ENCODE measurements around the gene RALGAPA1.

Gene RALGAPA1

DNA sequence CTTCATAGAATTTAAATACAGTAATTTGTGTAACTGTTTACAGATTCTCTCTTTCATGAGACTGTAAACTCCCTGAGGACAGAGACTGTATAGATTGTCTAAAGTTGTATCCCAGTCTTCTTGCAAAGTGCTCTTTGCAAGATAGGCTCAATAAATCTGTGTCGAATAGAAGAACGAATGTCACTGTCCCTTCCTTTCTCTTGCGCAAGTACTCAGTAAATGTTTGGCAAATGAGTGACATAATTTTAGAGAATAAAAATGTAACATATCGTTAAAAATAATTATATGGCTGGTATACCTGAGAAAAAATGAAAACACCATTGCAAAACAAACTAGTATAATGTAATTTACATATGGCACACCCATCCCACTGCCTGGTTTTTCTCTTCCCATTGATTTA is 1.9 kb upstream of the RALGAPA1 start:
- no peak for DNase-seq
- H3K36me3 ChIP-seq = no peaks in the 10 kb centered on the region
- no peaks in the 10 kb centered on the region for H3K9me3 ChIP-seq
- TF ChIP-seq, protein P1, sequence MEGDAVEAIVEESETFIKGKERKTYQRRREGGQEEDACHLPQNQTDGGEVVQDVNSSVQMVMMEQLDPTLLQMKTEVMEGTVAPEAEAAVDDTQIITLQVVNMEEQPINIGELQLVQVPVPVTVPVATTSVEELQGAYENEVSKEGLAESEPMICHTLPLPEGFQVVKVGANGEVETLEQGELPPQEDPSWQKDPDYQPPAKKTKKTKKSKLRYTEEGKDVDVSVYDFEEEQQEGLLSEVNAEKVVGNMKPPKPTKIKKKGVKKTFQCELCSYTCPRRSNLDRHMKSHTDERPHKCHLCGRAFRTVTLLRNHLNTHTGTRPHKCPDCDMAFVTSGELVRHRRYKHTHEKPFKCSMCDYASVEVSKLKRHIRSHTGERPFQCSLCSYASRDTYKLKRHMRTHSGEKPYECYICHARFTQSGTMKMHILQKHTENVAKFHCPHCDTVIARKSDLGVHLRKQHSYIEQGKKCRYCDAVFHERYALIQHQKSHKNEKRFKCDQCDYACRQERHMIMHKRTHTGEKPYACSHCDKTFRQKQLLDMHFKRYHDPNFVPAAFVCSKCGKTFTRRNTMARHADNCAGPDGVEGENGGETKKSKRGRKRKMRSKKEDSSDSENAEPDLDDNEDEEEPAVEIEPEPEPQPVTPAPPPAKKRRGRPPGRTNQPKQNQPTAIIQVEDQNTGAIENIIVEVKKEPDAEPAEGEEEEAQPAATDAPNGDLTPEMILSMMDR (IDR thresholded peaks at IDR 0.05; ENCODE audit: low read depth, low read length) = no peak
- H3K4me3 ChIP-seq (ENCODE audit: low read depth, low read length) = no peak overlapping the region
- H3K27me3 ChIP-seq = no peaks in the 10 kb centered on the region
- H3K4me1 ChIP-seq = no peaks in the 10 kb centered on the region

DNA sequence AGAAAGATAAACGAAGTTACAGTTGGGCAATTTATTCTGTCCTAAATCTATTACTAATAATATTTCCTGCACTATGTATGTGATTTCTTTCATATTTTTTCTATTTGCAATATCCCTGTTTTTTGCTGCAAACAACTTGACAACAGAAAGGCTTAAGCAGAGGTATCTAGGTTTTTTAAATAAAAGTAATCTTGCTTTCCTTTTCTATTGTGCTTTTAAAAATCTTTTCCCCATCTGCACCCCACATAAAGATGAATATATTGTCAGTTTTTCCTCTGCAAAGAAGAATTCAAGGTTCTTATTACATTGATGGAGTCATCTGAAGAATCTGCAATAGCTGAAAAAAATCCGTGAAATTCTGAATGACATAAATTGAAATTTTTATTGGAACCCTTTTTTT is 502 bp upstream of the RALGAPA1 start:
- Histone ChIP-seq H3K27me3 (no peaks in the 10 kb centered on the region), H3K4me1 (no peaks in the 10 kb centered on the region), H3K4me3 (ENCODE audit: low read depth, low read length) (peak overlapping the region; percentile 20), H3K9me3 (no peaks in the 10 kb centered on the region), H3K36me3 (no peaks in the 10 kb centered on the region)
- no peak for DNase-seq
- TF ChIP-seq, protein P1 (IDR thresholded peaks at IDR 0.05; ENCODE audit: low read depth, low read length) = no peak

DNA sequence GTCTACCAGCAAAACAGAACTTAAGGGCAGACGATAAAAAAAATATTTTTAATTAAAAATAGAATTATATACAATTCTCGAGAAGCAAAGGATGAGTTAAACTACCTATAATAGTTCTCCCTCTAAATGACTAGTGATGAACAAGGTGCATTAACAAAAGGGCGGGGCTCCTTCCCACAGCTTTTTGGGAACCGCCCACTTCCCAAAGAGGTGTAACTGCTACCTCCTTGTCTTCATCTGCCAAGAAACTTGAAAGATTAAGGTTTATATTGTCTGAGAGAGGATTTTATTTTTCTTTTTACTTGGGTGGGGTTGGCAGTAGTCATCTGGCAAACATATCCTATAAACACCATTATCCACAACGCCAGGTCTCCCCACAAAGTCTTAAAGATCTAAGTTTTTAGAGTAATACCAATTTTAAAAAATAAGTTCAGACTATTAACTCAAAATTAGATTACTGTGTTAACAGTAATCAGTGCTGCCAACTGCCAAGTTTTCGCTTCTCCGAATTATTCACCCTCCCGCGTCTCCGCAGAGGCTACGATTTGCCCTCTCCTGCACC is 938 bp downstream of the RALGAPA1 start:
- no peak for DNase-seq
- H3K4me3 ChIP-seq (ENCODE audit: low read depth, low read length) = peak overlapping the region; percentile 88
- H3K27me3 ChIP-seq = no peaks in the 10 kb centered on the region
- TF ChIP-seq, protein P1 (IDR thresholded peaks at IDR 0.05; ENCODE audit: low read depth, low read length) = no peak
- peaks cover 3% of the 10 kb centered on the region; the same call in 1 of the 2 replicates for H3K36me3 ChIP-seq
- no peaks in the 10 kb centered on the region for H3K9me3 ChIP-seq
- no peaks in the 10 kb centered on the region for H3K4me1 ChIP-seq

DNA sequence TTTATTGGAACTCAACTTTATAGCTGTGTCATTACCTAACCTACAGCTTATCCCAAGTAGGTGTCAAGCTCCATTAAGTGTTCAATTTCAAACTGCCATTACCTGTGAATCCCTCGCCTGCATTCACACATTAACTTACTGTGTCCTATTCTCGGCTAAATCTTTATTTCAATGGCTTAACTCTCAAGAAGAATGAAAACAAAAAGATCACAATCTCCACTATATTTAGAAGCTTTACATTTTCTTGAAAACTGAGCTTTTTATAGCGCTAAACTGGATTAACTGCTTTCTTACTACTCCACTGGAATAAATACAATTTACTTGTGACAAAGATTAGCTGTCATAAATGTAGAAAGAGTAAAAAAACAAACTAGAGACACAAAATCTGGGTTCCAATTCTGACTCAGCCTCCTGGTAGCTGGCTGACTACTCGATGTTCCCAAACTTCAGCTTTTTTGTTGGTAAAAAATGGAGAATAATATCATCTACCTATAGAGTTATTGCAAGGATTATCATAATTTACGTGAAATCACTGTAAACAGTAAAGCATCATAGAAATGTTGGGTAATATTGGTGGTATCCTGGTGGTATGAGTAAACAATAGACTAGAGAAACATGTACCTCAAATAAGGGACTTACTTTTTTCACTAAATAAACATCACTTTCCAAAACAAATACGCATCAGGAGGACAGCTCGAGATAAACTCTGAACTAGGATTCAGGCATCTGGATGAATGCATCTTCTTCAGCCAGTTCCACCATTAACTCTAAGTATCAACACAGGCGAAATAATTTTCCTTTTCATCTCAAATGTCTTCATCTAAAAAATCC is 1.7 kb downstream of the RALGAPA1 start:
- no peak for DNase-seq
- no peaks in the 10 kb centered on the region for H3K27me3 ChIP-seq
- peak overlapping the region; percentile 88 for H3K4me3 ChIP-seq (ENCODE audit: low read depth, low read length)
- peaks cover 3% of the 10 kb centered on the region; the same call in 1 of the 2 replicates for H3K36me3 ChIP-seq
- no peaks in the 10 kb centered on the region for H3K4me1 ChIP-seq
- TF ChIP-seq, protein P1 (IDR thresholded peaks at IDR 0.05; ENCODE audit: low read depth, low read length) = no peak
- no peaks in the 10 kb centered on the region for H3K9me3 ChIP-seq

DNA sequence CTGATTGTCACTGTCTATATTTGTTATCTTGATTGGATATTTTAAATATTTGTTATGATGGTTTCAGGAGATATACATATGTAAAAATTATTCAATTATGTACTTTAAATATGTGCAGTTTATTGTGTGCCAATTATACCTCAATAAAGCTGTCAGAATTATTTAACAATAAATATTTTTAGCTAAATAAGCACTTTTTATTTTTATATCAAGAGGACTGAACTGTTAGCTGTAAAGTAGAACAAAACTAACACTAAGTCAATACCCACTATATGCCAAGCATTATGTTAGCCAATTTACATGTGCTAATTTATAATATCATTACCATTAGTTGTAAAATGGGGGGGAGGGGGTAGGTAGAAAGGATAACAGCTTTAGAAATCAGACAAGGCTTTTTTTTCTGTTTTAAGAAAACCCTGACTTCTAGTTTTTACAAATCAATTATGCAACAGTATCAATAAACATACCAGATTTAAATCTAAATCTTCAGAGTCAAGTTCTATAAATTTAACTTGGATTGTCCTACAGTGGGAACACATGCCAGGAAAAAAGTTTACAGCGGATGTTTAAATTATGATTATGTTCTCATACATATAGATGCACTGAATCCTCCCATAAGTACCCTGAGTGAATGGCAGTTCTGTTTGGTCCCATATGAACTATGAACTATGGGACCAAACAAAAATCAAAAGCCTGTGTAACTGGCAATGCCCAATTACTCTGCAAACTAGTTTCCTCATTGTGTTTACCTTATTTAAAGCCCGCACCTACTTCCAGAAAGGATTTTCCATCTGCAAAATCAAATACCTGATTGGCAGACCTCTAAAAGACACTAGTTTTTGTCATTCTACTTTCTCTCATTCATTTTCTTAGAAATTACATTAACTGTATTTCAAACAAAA is 2.8 kb downstream of the RALGAPA1 start:
- no peaks in the 10 kb centered on the region for H3K4me1 ChIP-seq
- H3K9me3 ChIP-seq = no peaks in the 10 kb centered on the region
- H3K36me3 ChIP-seq = peaks cover 3% of the 10 kb centered on the region; the same call in 1 of the 2 replicates
- peak overlapping the region; percentile 88 for H3K4me3 ChIP-seq (ENCODE audit: low read depth, low read length)
- no peaks in the 10 kb centered on the region for H3K27me3 ChIP-seq
- DNase-seq = no peak
- TF ChIP-seq, protein P1 (IDR thresholded peaks at IDR 0.05; ENCODE audit: low read depth, low read length) = no peak

Measured in BE2C (cell line).